ENCODE results near the gene SRSF4. TPM values are rescaled to one million over a fixed set of nuclear protein-coding genes. Genes with fewer than 3 reads are reported as not detected.

The SRSF4 gene
- total RNA-seq, 1 experiment from 2014 or later = 69.0 TPM

GRCh38 chr1:29100487-29100886 lies 81.2 kb downstream of the SRSF4 start:
- intact Hi-C loops (cut with micrococcal nuclease) = no loop called here
- POLR2A ChIA-PET = no interaction called here
- no peaks in the 10 kb centered on the region for H3K9me2 ChIP-seq (ENCODE audit: insufficient read depth)
- H3K36me3 ChIP-seq (ENCODE audit: control insufficient read depth in 1 of 2, insufficient read depth in 2 of 2, low read length in 2 of 2) = no peaks in the 10 kb centered on the region
- H3K4me2 ChIP-seq (ENCODE audit: low read length) = no peak overlapping the region
- H3K9ac ChIP-seq (ENCODE audit: low read length) = no peak overlapping the region
- CTCF ChIA-PET = no interaction called here
- H3K4me3 ChIP-seq (replicated peaks in 1 of 2; ENCODE audit: low read depth in 1 of 2, low read length in 2 of 2) = no peak overlapping the region
- H3K4me1 ChIP-seq (ENCODE audit: control insufficient read depth in 1 of 2, insufficient read depth in 2 of 2, low read length in 2 of 2) = peaks cover 0 to 5% of the 10 kb centered on the region in 2 experiments; a peak in 1 of 4 replicates
- H3K9me3 ChIP-seq (ENCODE audit: control insufficient read depth in 1 of 2, insufficient read depth in 1 of 2, low read depth in 1 of 2, low read length in 2 of 2) = no peaks in the 10 kb centered on the region
- RAD21 ChIA-PET (ENCODE audit: low non-redundant PET in 1 of 2, low total read pairs in 2 of 2, uncharacterized antibody in 2 of 2, unreplicated experiment in 2 of 2) = no interaction called here
- H2AFZ ChIP-seq (ENCODE audit: low read depth, low read length, poor library complexity, severe bottlenecking) = no peak overlapping the region
- no peak overlapping the region for H3K27ac ChIP-seq (ENCODE audit: low read depth, low read length)
- TF ChIP-seq ELF1 (IDR thresholded peaks at IDR 0.05; ENCODE audit: borderline replicate concordance, low read depth) = no peak
- TF ChIP-seq ZBTB33 (IDR thresholded peaks at IDR 0.05; ENCODE audit: extremely low read depth, insufficient replicate concordance, low read length) = no peak
- TF ChIP-seq JUND (IDR thresholded peaks at IDR 0.05) = no peak
- TF ChIP-seq ATF3 (IDR thresholded peaks at IDR 0.05) = no peak
- TF ChIP-seq SRF (IDR thresholded peaks at IDR 0.05; ENCODE audit: low read depth) = no peak
- no peak for TF ChIP-seq SIN3A (IDR thresholded peaks at IDR 0.05; ENCODE audit: low read depth)
- TF ChIP-seq POLR2A (IDR thresholded peaks at IDR 0.05; ENCODE audit: borderline replicate concordance, extremely low read depth, insufficient read depth, insufficient read length) = no peak
- TF ChIP-seq, protein P1, sequence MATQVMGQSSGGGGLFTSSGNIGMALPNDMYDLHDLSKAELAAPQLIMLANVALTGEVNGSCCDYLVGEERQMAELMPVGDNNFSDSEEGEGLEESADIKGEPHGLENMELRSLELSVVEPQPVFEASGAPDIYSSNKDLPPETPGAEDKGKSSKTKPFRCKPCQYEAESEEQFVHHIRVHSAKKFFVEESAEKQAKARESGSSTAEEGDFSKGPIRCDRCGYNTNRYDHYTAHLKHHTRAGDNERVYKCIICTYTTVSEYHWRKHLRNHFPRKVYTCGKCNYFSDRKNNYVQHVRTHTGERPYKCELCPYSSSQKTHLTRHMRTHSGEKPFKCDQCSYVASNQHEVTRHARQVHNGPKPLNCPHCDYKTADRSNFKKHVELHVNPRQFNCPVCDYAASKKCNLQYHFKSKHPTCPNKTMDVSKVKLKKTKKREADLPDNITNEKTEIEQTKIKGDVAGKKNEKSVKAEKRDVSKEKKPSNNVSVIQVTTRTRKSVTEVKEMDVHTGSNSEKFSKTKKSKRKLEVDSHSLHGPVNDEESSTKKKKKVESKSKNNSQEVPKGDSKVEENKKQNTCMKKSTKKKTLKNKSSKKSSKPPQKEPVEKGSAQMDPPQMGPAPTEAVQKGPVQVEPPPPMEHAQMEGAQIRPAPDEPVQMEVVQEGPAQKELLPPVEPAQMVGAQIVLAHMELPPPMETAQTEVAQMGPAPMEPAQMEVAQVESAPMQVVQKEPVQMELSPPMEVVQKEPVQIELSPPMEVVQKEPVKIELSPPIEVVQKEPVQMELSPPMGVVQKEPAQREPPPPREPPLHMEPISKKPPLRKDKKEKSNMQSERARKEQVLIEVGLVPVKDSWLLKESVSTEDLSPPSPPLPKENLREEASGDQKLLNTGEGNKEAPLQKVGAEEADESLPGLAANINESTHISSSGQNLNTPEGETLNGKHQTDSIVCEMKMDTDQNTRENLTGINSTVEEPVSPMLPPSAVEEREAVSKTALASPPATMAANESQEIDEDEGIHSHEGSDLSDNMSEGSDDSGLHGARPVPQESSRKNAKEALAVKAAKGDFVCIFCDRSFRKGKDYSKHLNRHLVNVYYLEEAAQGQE (IDR thresholded peaks at IDR 0.05; ENCODE audit: low read depth) = no peak
- TF ChIP-seq CEBPB (IDR thresholded peaks at IDR 0.05; ENCODE audit: low read depth) = no peak
- no peak for TF ChIP-seq ZNF274 (IDR thresholded peaks at IDR 0.05; ENCODE audit: low read depth, low read length)
- TF ChIP-seq EZH2 (IDR thresholded peaks at IDR 0.05) = no peak
- TF ChIP-seq SP1 (IDR thresholded peaks at IDR 0.05; ENCODE audit: low read depth) = no peak
- TF ChIP-seq, protein P2, sequence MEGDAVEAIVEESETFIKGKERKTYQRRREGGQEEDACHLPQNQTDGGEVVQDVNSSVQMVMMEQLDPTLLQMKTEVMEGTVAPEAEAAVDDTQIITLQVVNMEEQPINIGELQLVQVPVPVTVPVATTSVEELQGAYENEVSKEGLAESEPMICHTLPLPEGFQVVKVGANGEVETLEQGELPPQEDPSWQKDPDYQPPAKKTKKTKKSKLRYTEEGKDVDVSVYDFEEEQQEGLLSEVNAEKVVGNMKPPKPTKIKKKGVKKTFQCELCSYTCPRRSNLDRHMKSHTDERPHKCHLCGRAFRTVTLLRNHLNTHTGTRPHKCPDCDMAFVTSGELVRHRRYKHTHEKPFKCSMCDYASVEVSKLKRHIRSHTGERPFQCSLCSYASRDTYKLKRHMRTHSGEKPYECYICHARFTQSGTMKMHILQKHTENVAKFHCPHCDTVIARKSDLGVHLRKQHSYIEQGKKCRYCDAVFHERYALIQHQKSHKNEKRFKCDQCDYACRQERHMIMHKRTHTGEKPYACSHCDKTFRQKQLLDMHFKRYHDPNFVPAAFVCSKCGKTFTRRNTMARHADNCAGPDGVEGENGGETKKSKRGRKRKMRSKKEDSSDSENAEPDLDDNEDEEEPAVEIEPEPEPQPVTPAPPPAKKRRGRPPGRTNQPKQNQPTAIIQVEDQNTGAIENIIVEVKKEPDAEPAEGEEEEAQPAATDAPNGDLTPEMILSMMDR (IDR thresholded peaks at IDR 0.05 in 2 of 3, conservative IDR thresholded peaks at IDR 0.05 in 1 of 3; ENCODE audit: borderline replicate concordance in 1 of 3, insufficient read depth in 1 of 3, low read depth in 2 of 3, low read length in 2 of 3) = no peak
- TF ChIP-seq YY1 (IDR thresholded peaks at IDR 0.05; ENCODE audit: extremely low read depth, insufficient replicate concordance, low read depth, low read length) = no peak
- no peak for TF ChIP-seq EZH2phosphoT487 (IDR thresholded peaks at IDR 0.05; ENCODE audit: borderline replicate concordance)
- TF ChIP-seq, protein P3, sequence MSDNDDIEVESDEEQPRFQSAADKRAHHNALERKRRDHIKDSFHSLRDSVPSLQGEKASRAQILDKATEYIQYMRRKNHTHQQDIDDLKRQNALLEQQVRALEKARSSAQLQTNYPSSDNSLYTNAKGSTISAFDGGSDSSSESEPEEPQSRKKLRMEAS (IDR thresholded peaks at IDR 0.05) = no peak
- TF ChIP-seq RAD21 (IDR thresholded peaks at IDR 0.05; ENCODE audit: low read depth) = no peak
- BruUV-seq (replicated peaks) = no TSS peak
- H3K27me3 ChIP-seq (ENCODE audit: insufficient read depth, low read length) = no peaks in the 10 kb centered on the region
- no peaks in the 10 kb centered on the region for H3K79me2 ChIP-seq (ENCODE audit: insufficient read depth, low read length)
- ATAC-seq (no peak), DNase-seq (ENCODE audit: low read depth, low spot score) (no peak)
- no peaks in the 10 kb centered on the region for H4K20me1 ChIP-seq (ENCODE audit: insufficient read depth)

Data from HCT116 (cell line).